SK-N-SH (cell line): ENCODE data around the gene TPST2.

ENCODE experiments used
- CTCF ChIP-seq: fragments of 200-600 bp; sonication (generic); IDR thresholded peaks from 2 replicates; pipeline ENCODE4 v1.6.1; 2017; ENCODE audit warnings: antibody characterized with exemption, mild to moderate bottlenecking, moderate library complexity
- EP300 ChIP-seq, 2 experiments: IDR thresholded peaks; 2 replicates each; pipeline versions ENCODE4 v1.4.0 to v1.6.1; 2012; ENCODE audit warnings: borderline replicate concordance in 1 of 2, low read depth in 1 of 2, low read length in 1 of 2
- EZH2phosphoT487 ChIP-seq: fragments of 200-600 bp; sonication (generic); IDR thresholded peaks from 2 replicates; pipeline ENCODE4 v1.6.1; 2017; ENCODE audit warnings: low read depth, mixed run types, mild to moderate bottlenecking, antibody characterized with exemption, moderate library complexity, borderline replicate concordance
- GABPA ChIP-seq: IDR thresholded peaks from 2 replicates; pipeline ENCODE4 v1.4.0; 2012; ENCODE audit warnings: low read depth, mild to moderate bottlenecking
- MAX ChIP-seq: IDR thresholded peaks from 2 replicates; pipeline ENCODE4 v1.4.0; 2012; ENCODE audit warnings: low read depth
- MEF2A ChIP-seq: IDR thresholded peaks from 2 replicates; pipeline ENCODE4 v1.4.0; 2012; ENCODE audit warnings: low read depth, borderline replicate concordance
- POLR2AphosphoS5 ChIP-seq: IDR thresholded peaks from 2 replicates; pipeline ENCODE4 v1.6.1; 2012; ENCODE audit warnings: low read depth, low read length
- REST ChIP-seq: IDR thresholded peaks from 2 replicates; pipeline ENCODE4 v1.6.1; 2012; ENCODE audit warnings: mild to moderate bottlenecking, low read depth, low read length, moderate library complexity
- SIN3A ChIP-seq: IDR thresholded peaks from 2 replicates; pipeline ENCODE4 v1.6.1; 2012; ENCODE audit warnings: low read depth, mild to moderate bottlenecking, low read length, moderate library complexity, borderline replicate concordance
- SMC3 ChIP-seq: IDR thresholded peaks from 2 replicates; pipeline ENCODE4 v1.6.1; 2012; ENCODE audit warnings: low read depth, low read length, improper control_type of control experiment
- TCF12 ChIP-seq: IDR thresholded peaks from 2 replicates; pipeline ENCODE4 v1.4.0; 2012
- TEAD4 ChIP-seq: IDR thresholded peaks from 2 replicates; pipeline ENCODE4 v1.4.0; 2012; ENCODE audit warnings: mild to moderate bottlenecking, borderline replicate concordance; ENCODE audit not compliant: insufficient read depth
- USF2 ChIP-seq: fragments of 150-350 bp; IDR thresholded peaks from 2 replicates; pipeline ENCODE4 v1.6.1; 2017; ENCODE audit warnings: antibody characterized with exemption, low read length, low read depth, borderline replicate concordance

GRCh38 chr22:26573026-26573662 is 16.8 kb downstream of the TPST2 start:
- TF ChIP-seq SIN3A (no peak), CTCF (no peak), EP300 (IDR thresholded peaks at IDR 0.05; ENCODE audit: borderline replicate concordance in 1 of 2, low read depth in 1 of 2, low read length in 1 of 2) (no peak), SMC3 (no peak), MEF2A (no peak), POLR2AphosphoS5 (no peak), REST (no peak), GABPA (no peak), MAX (no peak), EZH2phosphoT487 (no peak), TCF12 (no peak), TEAD4 (no peak), USF2 (no peak)
